Measurements from ENCODE around the gene HLF. TPM values are rescaled to one million over a fixed set of nuclear protein-coding genes. Genes with fewer than 3 reads are reported as not detected.

Gene HLF
- total and polyA plus RNA-seq, 4 donors = 8.0 to 59.3 (median 24.6) TPM

- peak; percentile 94 for TF ChIP-seq SP1 (IDR thresholded peaks at IDR 0.05)
Observed at GRCh38 chr17:55301521-55302406, 37.0 kb downstream of the HLF start (continued).

- TF ChIP-seq YY1 (IDR thresholded peaks at IDR 0.05) (peak; percentile 3), JUND (IDR thresholded peaks at IDR 0.05) (no peak), CTCF (IDR thresholded peaks at IDR 0.05; ENCODE audit: low read depth, low read length, missing input control) (no peak)
- Histone ChIP-seq H3K4me1 (ENCODE audit: control insufficient read depth in 4 of 4, insufficient read depth in 4 of 4, low read length in 3 of 4) (peaks cover 15 to 73% (median 55%) of the 10 kb centered on the region in 4 donors), H3K27ac (ENCODE audit: low read depth in 1 of 2, low read length in 2 of 2) (peak overlapping the region; percentile 65 to 77), H3K36me3 (ENCODE audit: control insufficient read depth in 4 of 4, insufficient read depth in 3 of 4, low read depth in 1 of 4, low read length in 3 of 4) (peaks cover 0 to 3% (median 1%) of the 10 kb centered on the region in 4 donors), H3K4me3 (ENCODE audit: low read depth in 1 of 3, low read length in 3 of 3) (no peak overlapping the region), H3K9me3 (ENCODE audit: control insufficient read depth in 4 of 4, low read length in 3 of 4) (no peaks in the 10 kb centered on the region), H3K27me3 (ENCODE audit: control insufficient read depth in 4 of 4, insufficient read depth in 4 of 4, low read length in 3 of 4) (no peaks in the 10 kb centered on the region), H3K9ac (ENCODE audit: low read depth in 1 of 2, low read length in 2 of 2) (peak overlapping the region in 1 of 2 donors; percentile 50)
- WGBS = 30% methylated on average over 6 of the region's 6 CpGs
- no peak for DNase-seq (ENCODE audit: low spot score)
Observed at GRCh38 chr17:55302407-55302787, 37.6 kb downstream of the HLF start.

GRCh38 chr17:55303008-55303493, 38.3 kb downstream of the HLF start:
- Histone ChIP-seq H3K27me3 (ENCODE audit: control insufficient read depth in 4 of 4, insufficient read depth in 4 of 4, low read length in 3 of 4) (no peaks in the 10 kb centered on the region), H3K36me3 (ENCODE audit: control insufficient read depth in 4 of 4, insufficient read depth in 3 of 4, low read depth in 1 of 4, low read length in 3 of 4) (peaks cover 0 to 3% (median 1%) of the 10 kb centered on the region in 4 donors), H3K9me3 (ENCODE audit: control insufficient read depth in 4 of 4, low read length in 3 of 4) (no peaks in the 10 kb centered on the region), H3K4me1 (ENCODE audit: control insufficient read depth in 4 of 4, insufficient read depth in 4 of 4, low read length in 3 of 4) (peaks cover 15 to 73% (median 55%) of the 10 kb centered on the region in 4 donors), H3K9ac (ENCODE audit: low read depth in 1 of 2, low read length in 2 of 2) (no peak overlapping the region), H3K27ac (ENCODE audit: low read depth in 1 of 2, low read length in 2 of 2) (peak overlapping the region in 1 of 2 donors; percentile 77), H3K4me3 (ENCODE audit: low read depth in 1 of 3, low read length in 3 of 3) (no peak overlapping the region)
- TF ChIP-seq FOXA1 (IDR thresholded peaks at IDR 0.05) (no peak), JUND (IDR thresholded peaks at IDR 0.05) (no peak), HNF4A (conservative IDR thresholded peaks at IDR 0.05) (peak; percentile 39 to 44), SP1 (IDR thresholded peaks at IDR 0.05) (no peak), TAF1 (conservative IDR thresholded peaks at IDR 0.05) (no peak)
- TF ChIP-seq, protein P1, sequence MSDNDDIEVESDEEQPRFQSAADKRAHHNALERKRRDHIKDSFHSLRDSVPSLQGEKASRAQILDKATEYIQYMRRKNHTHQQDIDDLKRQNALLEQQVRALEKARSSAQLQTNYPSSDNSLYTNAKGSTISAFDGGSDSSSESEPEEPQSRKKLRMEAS (IDR thresholded peaks at IDR 0.05) = no peak
- WGBS = 73% methylated on average over 3 of the region's 3 CpGs
- no peak for DNase-seq (ENCODE audit: low spot score)

DNA sequence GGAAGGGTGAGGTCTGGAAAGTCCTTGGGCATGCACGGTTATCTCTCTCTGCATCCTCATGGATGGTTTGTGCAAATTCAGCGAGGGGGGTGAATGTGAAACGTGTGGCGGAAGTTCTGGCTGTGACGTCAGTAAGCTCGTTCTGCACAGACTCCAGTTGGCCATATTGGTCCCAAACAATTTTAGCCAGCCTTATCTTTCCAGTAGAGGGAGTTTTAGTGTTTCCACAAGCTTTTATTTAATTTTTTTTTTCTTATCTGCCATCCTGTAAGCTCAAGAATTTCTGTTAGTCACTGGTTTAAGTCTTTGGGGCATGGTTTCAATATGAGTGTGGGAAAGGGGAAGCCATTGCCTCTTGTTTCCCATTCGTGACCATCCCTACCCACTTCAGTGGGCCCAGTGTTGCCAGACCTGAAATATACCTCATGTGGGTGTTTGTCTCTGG, 39.0 kb downstream of the HLF start:
- 81% methylated on average over 7 of the region's 7 CpGs for WGBS
- Histone ChIP-seq H3K27ac (ENCODE audit: low read depth in 1 of 2, low read length in 2 of 2) (no peak overlapping the region), H3K9me3 (ENCODE audit: control insufficient read depth in 4 of 4, low read length in 3 of 4) (no peaks in the 10 kb centered on the region), H3K9ac (ENCODE audit: low read depth in 1 of 2, low read length in 2 of 2) (no peak overlapping the region), H3K36me3 (ENCODE audit: control insufficient read depth in 4 of 4, insufficient read depth in 3 of 4, low read depth in 1 of 4, low read length in 3 of 4) (peaks cover 0 to 3% (median 1%) of the 10 kb centered on the region in 4 donors), H3K4me3 (ENCODE audit: low read depth in 1 of 3, low read length in 3 of 3) (no peak overlapping the region), H3K27me3 (ENCODE audit: control insufficient read depth in 4 of 4, insufficient read depth in 4 of 4, low read length in 3 of 4) (no peaks in the 10 kb centered on the region), H3K4me1 (ENCODE audit: control insufficient read depth in 4 of 4, insufficient read depth in 4 of 4, low read length in 3 of 4) (peaks cover 15 to 73% (median 55%) of the 10 kb centered on the region in 4 donors)
- TF ChIP-seq RXRA (IDR thresholded peaks at IDR 0.05) (no peak), YY1 (IDR thresholded peaks at IDR 0.05) (no peak), JUND (IDR thresholded peaks at IDR 0.05) (no peak), HNF4A (conservative IDR thresholded peaks at IDR 0.05) (no peak), ATF3 (IDR thresholded peaks at IDR 0.05) (no peak), TAF1 (conservative IDR thresholded peaks at IDR 0.05) (no peak), RAD21 (IDR thresholded peaks at IDR 0.05) (no peak), FOXA1 (IDR thresholded peaks at IDR 0.05) (no peak), NR2F2 (IDR thresholded peaks at IDR 0.05) (no peak), SP1 (IDR thresholded peaks at IDR 0.05) (no peak), FOXA2 (IDR thresholded peaks at IDR 0.05) (no peak), EGR1 (IDR thresholded peaks at IDR 0.05; ENCODE audit: low read depth in 2 of 2) (no peak), HNF4G (IDR thresholded peaks at IDR 0.05) (no peak)
- DNase-seq (ENCODE audit: low spot score) = no peak

Data from liver (tissue), 9 donors.